HepG2 (cell line): ENCODE results near the gene CCNL1. TPM values are rescaled to one million over a fixed set of nuclear protein-coding genes. Genes with fewer than 3 reads are reported as not detected.

ENCODE experiments used
- ATF7 ChIP-seq, 2 experiments: fragments of 450-650 bp in 1 of 2; sonication (generic) in 1 of 2; formaldehyde crosslinking in 1 of 2; IDR thresholded peaks; 2 replicates each; pipeline versions ENCODE4 v1.4.0 to v1.6.1; 2016 to 2020; ENCODE audit warnings: antibody characterized with exemption in 1 of 2, mild to moderate bottlenecking in 1 of 2, missing genetic modification reagents in 1 of 2
- HDAC6 ChIP-seq: fragments of 200-600 bp; sonication (generic); IDR thresholded peaks from 2 replicates; pipeline ENCODE4 v1.7.0; 2017; ENCODE audit warnings: mild to moderate bottlenecking, antibody characterized with exemption, low read length, low read depth
- IRX3 ChIP-seq: sonication (generic); formaldehyde crosslinking; IDR thresholded peaks from 2 replicates; pipeline ENCODE4 v1.8.1; 2023; ENCODE audit warnings: mild to moderate bottlenecking, low read depth, missing genetic modification reagents, borderline replicate concordance
- NAIF1 ChIP-seq: sonication (generic); formaldehyde crosslinking; IDR thresholded peaks from 2 replicates; pipeline ENCODE4 v1.5.0; 2020; ENCODE audit warnings: mild to moderate bottlenecking, missing genetic modification reagents, borderline replicate concordance
- NCOR1 ChIP-seq: fragments of 200-600 bp; sonication (generic); IDR thresholded peaks from 2 replicates; pipeline ENCODE4 v1.7.0; 2017; ENCODE audit warnings: antibody characterized with exemption, low read length, borderline replicate concordance
- NFATC3 ChIP-seq: sonication (generic); formaldehyde crosslinking; IDR thresholded peaks from 2 replicates; pipeline ENCODE4 v1.5.1; 2020; ENCODE audit warnings: mild to moderate bottlenecking, missing genetic modification reagents
- NFYB ChIP-seq: sonication (generic); formaldehyde crosslinking; IDR thresholded peaks from 2 replicates; pipeline ENCODE4 v1.4.0; 2020; ENCODE audit warnings: missing genetic modification reagents
- PHF21A ChIP-seq: sonication (generic); formaldehyde crosslinking; IDR thresholded peaks from 2 replicates; pipeline ENCODE4 v1.5.0; 2020; ENCODE audit warnings: mild to moderate bottlenecking, missing genetic modification reagents
- RARG ChIP-seq: sonication (generic); formaldehyde crosslinking; IDR thresholded peaks from 2 replicates; pipeline ENCODE4 v1.4.0; 2020; ENCODE audit warnings: low read depth, mild to moderate bottlenecking, missing genetic modification reagents
- SP5 ChIP-seq: IDR thresholded peaks from 2 replicates; pipeline ENCODE4 v1.6.1; 2016; ENCODE audit warnings: low read depth, borderline replicate concordance
- ZC3H4 ChIP-seq: sonication (generic); formaldehyde crosslinking; IDR thresholded peaks from 2 replicates; pipeline ENCODE4 v1.4.0; 2020; ENCODE audit warnings: missing genetic modification reagents, borderline replicate concordance
- ZMYM4 ChIP-seq: sonication (generic); formaldehyde crosslinking; IDR thresholded peaks from 2 replicates; pipeline ENCODE4 v1.8.1; 2023; ENCODE audit warnings: mild to moderate bottlenecking, missing genetic modification reagents
- ZNF335 ChIP-seq: sonication (generic); formaldehyde crosslinking; IDR thresholded peaks from 2 replicates; pipeline ENCODE4 v1.4.0; 2020; ENCODE audit warnings: missing genetic modification reagents
- ZNF558 ChIP-seq: sonication (generic); formaldehyde crosslinking; IDR thresholded peaks from 2 replicates; pipeline ENCODE4 v1.9.0; 2022; ENCODE audit warnings: mild to moderate bottlenecking, missing genetic modification reagents, borderline replicate concordance
- ZNF660 ChIP-seq: sonication (generic); formaldehyde crosslinking; IDR thresholded peaks from 2 replicates; pipeline ENCODE4 v1.5.1; 2020; ENCODE audit warnings: mild to moderate bottlenecking, low read depth, missing genetic modification reagents, borderline replicate concordance
- ZNF883 ChIP-seq: sonication (generic); formaldehyde crosslinking; IDR thresholded peaks from 2 replicates; pipeline ENCODE4 v1.5.1; 2020; ENCODE audit warnings: mild to moderate bottlenecking, missing genetic modification reagents; ENCODE audit errors: not compliant biosample characterization
- ZSCAN12 ChIP-seq: sonication (generic); formaldehyde crosslinking; IDR thresholded peaks from 2 replicates; pipeline ENCODE4 v1.9.0; 2021; ENCODE audit warnings: mild to moderate bottlenecking, missing genetic modification reagents
- ZSCAN21 ChIP-seq: sonication (generic); formaldehyde crosslinking; IDR thresholded peaks from 2 replicates; pipeline ENCODE4 v1.8.0; 2022; ENCODE audit warnings: mild to moderate bottlenecking, missing genetic modification reagents, moderate library complexity, borderline replicate concordance
- polyA plus RNA-seq, 8 experiments: library from polyadenylated mRNA; depleted of rRNA in 3 of 8; stranded (reverse) in 7 of 8; unstranded in 1 of 8; fragments of >200 nt; fragmentation: Illumina TruSeq in 4 of 8; extraction: Trizol in 4 of 8; gene quantifications; 2 replicates each; pipeline versions ENCODE4 v1.2.1 to v1.2.3, GENCODE V29; 2011 to 2016; ENCODE audit warnings: low read depth in 4 of 8, missing spikeins in 1 of 8, mixed read lengths in 1 of 8; ENCODE audit not compliant: insufficient read depth in 1 of 8
- total RNA-seq, 5 experiments: library from RNA; depleted of rRNA; stranded (reverse); fragments of >200 nt; fragmentation: Illumina TruSeq; extraction: Trizol; gene quantifications; 2 replicates each; pipeline ENCODE4 v1.2.3, GENCODE V29; 2016; ENCODE audit warnings: low read depth in 1 of 5
- TF ChIP-seq, protein P1 (sequence below): sonication (generic); formaldehyde crosslinking; IDR thresholded peaks from 2 replicates; pipeline ENCODE4 v1.5.0; 2020; ENCODE audit warnings: mild to moderate bottlenecking, missing genetic modification reagents, borderline replicate concordance
- TF ChIP-seq, protein P2 (sequence below): sonication (generic); formaldehyde crosslinking; IDR thresholded peaks from 2 replicates; pipeline ENCODE4 v1.8.1; 2023; ENCODE audit warnings: mild to moderate bottlenecking, inconsistent platforms, moderate library complexity, missing genetic modification reagents, borderline replicate concordance
- TF ChIP-seq, protein P3 (sequence below): sonication (generic); formaldehyde crosslinking; IDR thresholded peaks from 2 replicates; pipeline ENCODE4 v1.8.1; 2023; ENCODE audit warnings: missing genetic modification reagents, inconsistent platforms, borderline replicate concordance

The CCNL1 gene
- total and polyA plus RNA-seq, 2 of the 13 experiments (the other 11 are each of a cell fraction or from before 2014, with no cell fraction given): 151 to 303 TPM

DNA sequence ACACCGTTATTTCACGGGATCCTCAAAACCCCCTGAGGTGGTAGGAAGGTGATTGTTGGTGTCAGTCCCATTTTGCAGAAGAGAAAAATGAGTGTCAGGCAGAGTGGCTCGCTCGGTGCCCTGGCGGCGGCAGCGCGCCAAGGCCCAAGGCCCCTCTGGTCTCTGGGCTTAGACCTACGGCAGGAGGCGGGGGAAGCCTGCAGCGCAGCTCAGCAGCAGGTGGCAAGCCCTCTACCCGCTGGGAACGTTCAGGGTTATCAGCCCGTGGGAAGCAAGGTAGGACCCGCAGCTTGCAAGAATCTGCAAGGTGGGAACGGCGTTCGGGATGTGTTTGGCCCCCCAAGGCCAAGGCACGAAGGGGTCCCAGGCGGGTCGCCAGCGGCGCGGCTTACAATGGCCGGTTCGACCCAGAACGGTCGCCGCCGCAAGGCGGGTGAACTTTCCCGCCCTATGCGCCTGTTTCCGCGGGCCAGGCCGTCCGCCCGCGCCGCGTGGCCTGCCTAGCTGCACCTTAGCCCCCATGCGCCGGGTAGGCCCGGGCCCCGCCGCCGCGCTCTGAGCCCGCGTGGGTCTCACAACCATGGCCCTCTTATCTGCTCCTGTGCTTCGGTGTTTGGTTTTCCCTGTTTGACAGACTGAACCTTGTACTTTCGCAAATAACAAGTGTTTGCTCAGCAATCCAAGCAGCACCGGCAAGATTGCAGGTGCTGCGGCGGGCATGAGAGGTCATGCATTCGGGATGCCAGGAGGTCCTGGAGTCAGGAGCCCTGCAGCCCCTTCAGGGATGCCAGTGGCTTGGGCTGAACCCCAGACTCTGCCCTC, 39.7 kb downstream of the CCNL1 start (continued):
- TF ChIP-seq NCOR1: peak; percentile 86
- peak; percentile 98 for TF ChIP-seq ZNF883 (CRISPR knock-in tag)
- TF ChIP-seq, protein P1, sequence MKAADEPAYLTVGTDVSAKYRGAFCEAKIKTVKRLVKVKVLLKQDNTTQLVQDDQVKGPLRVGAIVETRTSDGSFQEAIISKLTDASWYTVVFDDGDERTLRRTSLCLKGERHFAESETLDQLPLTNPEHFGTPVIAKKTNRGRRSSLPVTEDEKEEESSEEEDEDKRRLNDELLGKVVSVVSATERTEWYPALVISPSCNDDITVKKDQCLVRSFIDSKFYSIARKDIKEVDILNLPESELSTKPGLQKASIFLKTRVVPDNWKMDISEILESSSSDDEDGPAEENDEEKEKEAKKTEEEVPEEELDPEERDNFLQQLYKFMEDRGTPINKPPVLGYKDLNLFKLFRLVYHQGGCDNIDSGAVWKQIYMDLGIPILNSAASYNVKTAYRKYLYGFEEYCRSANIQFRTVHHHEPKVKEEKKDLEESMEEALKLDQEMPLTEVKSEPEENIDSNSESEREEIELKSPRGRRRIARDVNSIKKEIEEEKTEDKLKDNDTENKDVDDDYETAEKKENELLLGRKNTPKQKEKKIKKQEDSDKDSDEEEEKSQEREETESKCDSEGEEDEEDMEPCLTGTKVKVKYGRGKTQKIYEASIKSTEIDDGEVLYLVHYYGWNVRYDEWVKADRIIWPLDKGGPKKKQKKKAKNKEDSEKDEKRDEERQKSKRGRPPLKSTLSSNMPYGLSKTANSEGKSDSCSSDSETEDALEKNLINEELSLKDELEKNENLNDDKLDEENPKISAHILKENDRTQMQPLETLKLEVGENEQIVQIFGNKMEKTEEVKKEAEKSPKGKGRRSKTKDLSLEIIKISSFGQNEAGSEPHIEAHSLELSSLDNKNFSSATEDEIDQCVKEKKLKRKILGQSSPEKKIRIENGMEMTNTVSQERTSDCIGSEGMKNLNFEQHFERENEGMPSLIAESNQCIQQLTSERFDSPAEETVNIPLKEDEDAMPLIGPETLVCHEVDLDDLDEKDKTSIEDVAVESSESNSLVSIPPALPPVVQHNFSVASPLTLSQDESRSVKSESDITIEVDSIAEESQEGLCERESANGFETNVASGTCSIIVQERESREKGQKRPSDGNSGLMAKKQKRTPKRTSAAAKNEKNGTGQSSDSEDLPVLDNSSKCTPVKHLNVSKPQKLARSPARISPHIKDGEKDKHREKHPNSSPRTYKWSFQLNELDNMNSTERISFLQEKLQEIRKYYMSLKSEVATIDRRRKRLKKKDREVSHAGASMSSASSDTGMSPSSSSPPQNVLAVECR: peak; percentile 84; the same call in 1 of the 2 replicates
- TF ChIP-seq NAIF1: peak; percentile 85; the same call in 1 of the 2 replicates
- TF ChIP-seq, protein P2, sequence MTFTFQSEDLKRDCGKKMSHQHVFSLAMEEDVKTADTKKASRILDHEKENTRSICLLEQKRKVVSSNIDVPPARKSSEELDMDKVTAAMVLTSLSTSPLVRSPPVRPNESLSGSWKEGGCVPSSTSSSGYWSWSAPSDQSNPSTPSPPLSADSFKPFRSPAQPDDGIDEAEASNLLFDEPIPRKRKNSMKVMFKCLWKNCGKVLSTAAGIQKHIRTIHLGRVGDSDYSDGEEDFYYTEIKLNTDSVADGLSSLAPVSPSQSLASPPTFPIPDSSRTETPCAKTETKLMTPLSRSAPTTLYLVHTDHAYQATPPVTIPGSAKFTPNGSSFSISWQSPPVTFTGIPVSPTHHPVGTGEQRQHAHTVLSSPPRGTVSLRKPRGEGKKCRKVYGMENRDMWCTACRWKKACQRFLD: peak; percentile 96
- TF ChIP-seq HDAC6: no peak
- no peak for TF ChIP-seq ZSCAN12
- no peak for TF ChIP-seq ZC3H4 (CRISPR knock-in tag)
- TF ChIP-seq, protein P3, sequence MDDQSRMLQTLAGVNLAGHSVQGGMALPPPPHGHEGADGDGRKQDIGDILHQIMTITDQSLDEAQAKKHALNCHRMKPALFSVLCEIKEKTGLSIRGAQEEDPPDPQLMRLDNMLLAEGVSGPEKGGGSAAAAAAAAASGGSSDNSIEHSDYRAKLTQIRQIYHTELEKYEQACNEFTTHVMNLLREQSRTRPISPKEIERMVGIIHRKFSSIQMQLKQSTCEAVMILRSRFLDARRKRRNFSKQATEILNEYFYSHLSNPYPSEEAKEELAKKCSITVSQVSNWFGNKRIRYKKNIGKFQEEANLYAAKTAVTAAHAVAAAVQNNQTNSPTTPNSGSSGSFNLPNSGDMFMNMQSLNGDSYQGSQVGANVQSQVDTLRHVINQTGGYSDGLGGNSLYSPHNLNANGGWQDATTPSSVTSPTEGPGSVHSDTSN (CRISPR knock-in tag): no peak
- peak; percentile 99 for TF ChIP-seq PHF21A (CRISPR knock-in tag)
- TF ChIP-seq ATF7 (IDR thresholded peaks at IDR 0.05): no peak
- TF ChIP-seq ATF7 (CRISPR knock-in tag; IDR thresholded peaks at IDR 0.05): no peak; the same call in 1 of the 2 replicates
- TF ChIP-seq NFYB: peak; percentile 32; the same call in 1 of the 2 replicates
- TF ChIP-seq ZMYM4 (CRISPR knock-in tag): peak; percentile 97
- peak; percentile 95; the same call in 1 of the 2 replicates for TF ChIP-seq ZNF558 (CRISPR knock-in tag)
- no peak for TF ChIP-seq ZNF660 (CRISPR knock-in tag)
- TF ChIP-seq RARG (CRISPR knock-in tag): 0 out of 2 replicates have a peak, but pooled peaks have one; percentile 40
- TF ChIP-seq ZNF335 (CRISPR knock-in tag): peak; percentile 55; the same call in 1 of the 2 replicates
- TF ChIP-seq NFATC3 (CRISPR knock-in tag): no peak
- TF ChIP-seq ZSCAN21: peak; percentile 82; the same call in 1 of the 2 replicates
- TF ChIP-seq SP5: peak; percentile 62
- TF ChIP-seq IRX3 (CRISPR knock-in tag): peak; percentile 99
